ENCODE results near the gene STIP1. TPM values are rescaled to one million over a fixed set of nuclear protein-coding genes. Genes with fewer than 3 reads are reported as not detected.

STIP1 gene
- total RNA-seq, 1 donor from 2014 or later: 252 TPM

GRCh38 chr11:64225608-64226506 is 39.9 kb downstream of the STIP1 start, which contains the start of the genes NUDT22 and TRPT1:
NUDT22 (plus strand) TSS chr11:64226274; CDS start chr11:64226653, 379 bp downstream.
TRPT1 (minus strand) TSS chr11:64226186; CDS start chr11:64225860, 326 bp downstream.
- peak; percentile 94 for DNase-seq (ENCODE audit: low spot score)
- H3K27me3 Mint-ChIP-seq (ENCODE audit: insufficient read depth, low read depth): peaks cover 5% of the 10 kb centered on the region
- no peak within 1 kb of the TSS for H3K27ac ChIP-seq
- H2AFZ ChIP-seq (replicated peaks): peak within 1 kb of the TSS; percentile 2
- H3K4me1 Mint-ChIP-seq: peaks cover 27% of the 10 kb centered on the region
- no peak for TF ChIP-seq EZH2 (IDR thresholded peaks at IDR 0.05)
- TF ChIP-seq EZH2phosphoT487 (IDR thresholded peaks at IDR 0.05): no peak
- TF ChIP-seq CTCF (IDR thresholded peaks at IDR 0.05): no peak
- no peaks in the 10 kb centered on the region for H3K79me2 ChIP-seq (ENCODE audit: low read depth)
- no peaks in the 10 kb centered on the region for H3K9me3 ChIP-seq (ENCODE audit: low read depth)
- peak within 1 kb of the TSS; percentile 31 for H3K9ac ChIP-seq
- H3K4me3 Mint-ChIP-seq: peak within 1 kb of the TSS; percentile 91
- H3K9me3 Mint-ChIP-seq: no peaks in the 10 kb centered on the region
- H4K20me1 ChIP-seq (ENCODE audit: low read depth): no peaks in the 10 kb centered on the region
- H3F3A ChIP-seq (ENCODE audit: low read depth): peaks cover 25% of the 10 kb centered on the region
- no peaks in the 10 kb centered on the region for H3K36me3 Mint-ChIP-seq
- peak within 1 kb of the TSS; percentile 62 for H3K4me3 ChIP-seq
- peak within 1 kb of the TSS; percentile 89 for H3K4me2 ChIP-seq
- H3K27ac Mint-ChIP-seq: no peak within 1 kb of the TSS
- no peaks in the 10 kb centered on the region for H3K36me3 ChIP-seq
- peaks cover 16% of the 10 kb centered on the region for H3K4me1 ChIP-seq
- peaks cover 2% of the 10 kb centered on the region for H3K27me3 ChIP-seq

- Histone ChIP-seq H3K4me1 (peaks cover 16% of the 10 kb centered on the region), H2AFZ (replicated peaks) (peak overlapping the region; percentile 2), H3K4me2 (peak overlapping the region; percentile 89), H3K36me3 (no peaks in the 10 kb centered on the region), H3K9ac (peak overlapping the region; percentile 31), H3K4me3 (peak overlapping the region; percentile 62), H3K79me2 (ENCODE audit: low read depth) (no peaks in the 10 kb centered on the region), H3K27ac (no peak overlapping the region), H3K27me3 (peaks cover 9% of the 10 kb centered on the region), H3F3A (ENCODE audit: low read depth) (peaks cover 27% of the 10 kb centered on the region), H4K20me1 (ENCODE audit: low read depth) (no peaks in the 10 kb centered on the region), H3K9me3 (ENCODE audit: low read depth) (no peaks in the 10 kb centered on the region)
- Mint-ChIP-seq H3K27me3 (ENCODE audit: insufficient read depth, low read depth) (peaks cover 5% of the 10 kb centered on the region), H3K4me3 (peak overlapping the region; percentile 91), H3K36me3 (no peaks in the 10 kb centered on the region), H3K27ac (no peak overlapping the region), H3K9me3 (no peaks in the 10 kb centered on the region), H3K4me1 (peaks cover 29% of the 10 kb centered on the region)
- TF ChIP-seq EZH2phosphoT487 (IDR thresholded peaks at IDR 0.05): no peak
- TF ChIP-seq CTCF (IDR thresholded peaks at IDR 0.05): no peak
- no peak for TF ChIP-seq EZH2 (IDR thresholded peaks at IDR 0.05)
- no peak for DNase-seq (ENCODE audit: low spot score)
Observed at GRCh38 chr11:64226507-64227051, 40.6 kb downstream of the STIP1 start.

GRCh38 chr11:64227405-64227956 is 41.5 kb downstream of the STIP1 start:
- Histone ChIP-seq H3K4me2 (peak overlapping the region; percentile 89), H3K4me3 (no peak overlapping the region), H3K27me3 (peaks cover 18% of the 10 kb centered on the region), H3K36me3 (no peaks in the 10 kb centered on the region), H3K79me2 (ENCODE audit: low read depth) (no peaks in the 10 kb centered on the region), H4K20me1 (ENCODE audit: low read depth) (no peaks in the 10 kb centered on the region), H3K4me1 (peaks cover 16% of the 10 kb centered on the region), H2AFZ (replicated peaks) (no peak overlapping the region), H3K9ac (no peak overlapping the region), H3K9me3 (ENCODE audit: low read depth) (no peaks in the 10 kb centered on the region), H3K27ac (no peak overlapping the region), H3F3A (ENCODE audit: low read depth) (peaks cover 27% of the 10 kb centered on the region)
- peaks cover 33% of the 10 kb centered on the region for H3K4me1 Mint-ChIP-seq
- H3K27me3 Mint-ChIP-seq (ENCODE audit: insufficient read depth, low read depth): peaks cover 6% of the 10 kb centered on the region
- H3K4me3 Mint-ChIP-seq: peak overlapping the region; percentile 91
- H3K27ac Mint-ChIP-seq: no peak overlapping the region
- TF ChIP-seq EZH2 (IDR thresholded peaks at IDR 0.05): no peak
- TF ChIP-seq CTCF (IDR thresholded peaks at IDR 0.05): no peak
- TF ChIP-seq EZH2phosphoT487 (IDR thresholded peaks at IDR 0.05): no peak
- DNase-seq (ENCODE audit: low spot score): no peak
- H3K36me3 Mint-ChIP-seq: no peaks in the 10 kb centered on the region
- no peaks in the 10 kb centered on the region for H3K9me3 Mint-ChIP-seq
